Measurements from ENCODE around the gene MPC1.

DNA sequence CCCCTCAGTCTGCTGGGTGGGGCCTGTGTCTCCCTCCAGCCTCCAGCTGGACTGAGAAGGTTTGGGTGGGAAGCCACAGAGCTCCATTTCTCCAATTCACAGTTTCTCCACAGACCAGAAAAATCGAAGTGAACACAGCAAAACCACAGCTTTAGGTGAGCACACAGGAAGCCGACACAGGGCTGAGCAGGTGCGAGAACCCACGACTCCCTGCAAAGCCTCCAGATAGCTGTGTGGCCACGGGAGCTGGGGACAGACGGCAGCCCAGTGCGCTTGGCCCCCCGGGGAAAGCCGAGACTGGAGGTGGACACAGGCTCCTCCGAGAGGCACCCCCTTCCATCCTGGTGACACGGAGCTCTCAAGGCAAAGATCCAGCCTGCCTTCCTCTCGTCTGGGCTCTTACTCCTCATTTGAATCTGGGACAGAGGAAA lies 29.0 kb upstream of the MPC1 start:
- TF ChIP-seq, protein P1, sequence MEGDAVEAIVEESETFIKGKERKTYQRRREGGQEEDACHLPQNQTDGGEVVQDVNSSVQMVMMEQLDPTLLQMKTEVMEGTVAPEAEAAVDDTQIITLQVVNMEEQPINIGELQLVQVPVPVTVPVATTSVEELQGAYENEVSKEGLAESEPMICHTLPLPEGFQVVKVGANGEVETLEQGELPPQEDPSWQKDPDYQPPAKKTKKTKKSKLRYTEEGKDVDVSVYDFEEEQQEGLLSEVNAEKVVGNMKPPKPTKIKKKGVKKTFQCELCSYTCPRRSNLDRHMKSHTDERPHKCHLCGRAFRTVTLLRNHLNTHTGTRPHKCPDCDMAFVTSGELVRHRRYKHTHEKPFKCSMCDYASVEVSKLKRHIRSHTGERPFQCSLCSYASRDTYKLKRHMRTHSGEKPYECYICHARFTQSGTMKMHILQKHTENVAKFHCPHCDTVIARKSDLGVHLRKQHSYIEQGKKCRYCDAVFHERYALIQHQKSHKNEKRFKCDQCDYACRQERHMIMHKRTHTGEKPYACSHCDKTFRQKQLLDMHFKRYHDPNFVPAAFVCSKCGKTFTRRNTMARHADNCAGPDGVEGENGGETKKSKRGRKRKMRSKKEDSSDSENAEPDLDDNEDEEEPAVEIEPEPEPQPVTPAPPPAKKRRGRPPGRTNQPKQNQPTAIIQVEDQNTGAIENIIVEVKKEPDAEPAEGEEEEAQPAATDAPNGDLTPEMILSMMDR (IDR thresholded peaks at IDR 0.05): no peak
- no peak for TF ChIP-seq POLR2AphosphoS5 (IDR thresholded peaks at IDR 0.05)

Measured in breast epithelium (tissue), 3 donors.